Activated naive CD8-positive, alpha-beta T cell (primary cell): ENCODE results near the gene ZFYVE1.
A peak's percentile ranks its signal among the peaks of the same experiment; 100 is the strongest.
"Not testable (repeated sequence)": the region's sequence is repeated elsewhere in the genome, so short reads cannot be mapped to it uniquely, and the experiment has no call there.

ENCODE experiments used
- H3K27ac Mint-ChIP-seq: one replicate; pipeline ENCODE4 v1.8.0; 2021; ENCODE audit warnings: mixed read lengths
- H3K27me3 Mint-ChIP-seq: one replicate; pipeline ENCODE4 v1.8.0; 2021; ENCODE audit warnings: mixed read lengths
- H3K36me3 Mint-ChIP-seq: one replicate; pipeline ENCODE4 v1.8.0; 2021; ENCODE audit warnings: mixed read lengths
- H3K4me1 Mint-ChIP-seq: one replicate; pipeline ENCODE4 v1.8.0; 2021; ENCODE audit warnings: low read depth, mixed read lengths
- H3K4me3 Mint-ChIP-seq: one replicate; pipeline ENCODE4 v1.8.0; 2021; ENCODE audit warnings: mild to moderate bottlenecking, mixed read lengths
- H3K9me3 Mint-ChIP-seq: one replicate; pipeline ENCODE4 v1.8.0; 2021; ENCODE audit warnings: low read depth, mixed read lengths

ZFYVE1 gene

DNA sequence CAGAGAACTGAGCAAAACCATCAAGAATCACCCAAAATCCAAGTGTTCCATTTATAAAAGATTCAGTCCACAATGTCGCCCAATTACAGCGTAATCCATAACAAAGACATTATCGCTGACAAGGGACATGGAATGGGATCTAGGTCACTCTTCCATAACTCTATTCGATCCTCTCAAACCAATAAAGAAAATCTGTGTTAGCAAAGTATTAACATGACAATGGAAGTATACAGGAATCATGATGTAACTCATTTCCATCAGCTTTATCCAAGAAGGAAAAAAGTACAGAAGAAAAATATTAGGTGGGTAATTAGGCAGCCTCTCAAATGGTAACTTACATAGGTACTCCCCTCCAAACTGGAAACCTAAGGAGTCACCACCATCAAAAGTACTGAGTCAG is 4.9 kb downstream of the ZFYVE1 start:
- Mint-ChIP-seq H3K4me1 (peaks cover 49% of the 10 kb centered on the region), H3K36me3 (peaks cover 11% of the 10 kb centered on the region), H3K4me3 (peak overlapping the region; percentile 21)

DNA sequence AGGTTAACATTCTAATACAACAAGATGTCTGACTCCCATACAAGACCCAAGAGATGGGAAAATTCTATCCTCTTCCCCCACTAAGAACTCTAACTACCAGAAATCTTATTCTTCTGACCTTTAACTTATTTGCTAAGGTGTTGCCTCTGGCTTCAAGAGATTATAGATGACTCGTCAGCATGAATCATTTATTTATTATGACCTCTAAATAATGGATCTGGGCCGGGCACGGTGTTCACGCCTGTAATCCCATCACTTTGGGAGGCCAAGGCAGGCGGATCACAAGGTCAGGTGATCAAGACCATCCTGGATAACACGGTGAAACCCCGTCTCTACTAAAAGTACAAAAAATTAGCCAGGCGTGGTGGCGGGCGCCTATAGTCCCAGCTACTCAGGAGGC is 10.9 kb downstream of the ZFYVE1 start:
- not testable (repeated sequence) for H3K27me3 Mint-ChIP-seq, H3K27ac Mint-ChIP-seq, H3K36me3 Mint-ChIP-seq, H3K4me3 Mint-ChIP-seq, H3K9me3 Mint-ChIP-seq
- peaks cover 36% of the 10 kb centered on the region for H3K4me1 Mint-ChIP-seq

More for the DNA sequence above, 4.9 kb downstream of the ZFYVE1 start:
- H3K27ac Mint-ChIP-seq = no peak overlapping the region
- H3K27me3 Mint-ChIP-seq = no peaks in the 10 kb centered on the region
- no peaks in the 10 kb centered on the region for H3K9me3 Mint-ChIP-seq

DNA sequence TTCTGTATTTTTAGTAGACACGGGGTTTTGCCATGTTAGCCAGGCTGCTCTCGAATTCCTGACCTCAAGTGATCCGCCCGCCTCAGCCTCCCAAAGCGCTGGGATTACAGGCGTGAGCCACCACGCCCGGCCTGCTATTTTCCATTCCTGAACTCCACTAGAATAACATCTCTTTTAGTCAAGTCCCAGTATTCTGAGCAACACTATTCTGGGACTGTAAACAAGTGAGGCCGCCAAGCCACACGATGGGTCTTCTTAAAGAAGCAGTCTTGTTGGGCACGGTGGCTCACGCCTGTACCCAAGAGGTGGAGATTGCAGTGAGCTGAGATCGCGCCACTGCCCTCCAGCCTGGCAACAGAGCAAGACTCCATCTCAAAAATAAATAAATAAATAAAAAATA is 11.4 kb downstream of the ZFYVE1 start:
- H3K4me3 Mint-ChIP-seq, H3K27ac Mint-ChIP-seq, H3K27me3 Mint-ChIP-seq, H3K9me3 Mint-ChIP-seq, H3K36me3 Mint-ChIP-seq: not testable (repeated sequence)
- peaks cover 36% of the 10 kb centered on the region for H3K4me1 Mint-ChIP-seq

DNA sequence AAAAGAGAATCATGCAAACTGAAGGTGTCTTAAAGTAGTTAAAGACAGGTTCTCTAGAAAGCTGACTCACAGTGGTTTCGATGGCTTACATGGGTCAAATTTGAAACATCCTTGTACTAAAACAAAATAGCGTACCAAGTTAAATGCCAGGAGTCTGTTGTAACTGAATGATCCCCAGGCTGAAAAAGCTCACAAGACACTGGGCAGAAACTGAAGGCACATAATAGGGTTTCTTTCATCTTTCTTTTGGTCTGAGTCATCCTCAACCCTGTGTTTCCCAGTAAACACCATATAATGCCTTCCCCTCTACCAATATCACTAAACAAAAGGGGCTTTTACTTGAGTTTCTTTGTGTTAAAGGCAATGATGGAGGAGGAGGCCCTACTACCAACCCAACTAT is 12.8 kb downstream of the ZFYVE1 start:
- H3K9me3 Mint-ChIP-seq = no peaks in the 10 kb centered on the region
- no peak overlapping the region for H3K4me3 Mint-ChIP-seq
- peaks cover 14% of the 10 kb centered on the region for H3K36me3 Mint-ChIP-seq
- no peaks in the 10 kb centered on the region for H3K27me3 Mint-ChIP-seq
- H3K4me1 Mint-ChIP-seq = peaks cover 36% of the 10 kb centered on the region
- no peak overlapping the region for H3K27ac Mint-ChIP-seq

DNA sequence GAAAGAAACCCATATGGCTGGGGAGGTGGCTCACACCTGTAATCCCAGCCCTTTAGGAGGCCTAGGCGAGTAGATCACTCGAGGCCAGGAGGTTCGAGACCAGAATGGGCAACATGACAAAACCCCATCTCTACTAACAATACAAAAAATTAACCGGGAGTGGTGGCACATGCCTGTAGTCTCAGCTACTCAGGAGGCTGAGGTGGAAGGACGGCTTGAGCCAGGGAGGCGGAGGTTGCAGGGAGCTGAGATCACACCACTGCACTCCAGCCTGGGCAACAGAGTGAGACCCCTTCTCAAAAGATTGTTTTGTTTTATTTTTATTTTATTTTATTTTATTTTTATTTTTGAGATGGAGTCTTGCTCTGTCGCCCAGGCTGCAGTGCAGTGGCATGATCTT is 15.7 kb downstream of the ZFYVE1 start:
- not testable (repeated sequence) for H3K27me3 Mint-ChIP-seq, H3K27ac Mint-ChIP-seq, H3K9me3 Mint-ChIP-seq

DNA sequence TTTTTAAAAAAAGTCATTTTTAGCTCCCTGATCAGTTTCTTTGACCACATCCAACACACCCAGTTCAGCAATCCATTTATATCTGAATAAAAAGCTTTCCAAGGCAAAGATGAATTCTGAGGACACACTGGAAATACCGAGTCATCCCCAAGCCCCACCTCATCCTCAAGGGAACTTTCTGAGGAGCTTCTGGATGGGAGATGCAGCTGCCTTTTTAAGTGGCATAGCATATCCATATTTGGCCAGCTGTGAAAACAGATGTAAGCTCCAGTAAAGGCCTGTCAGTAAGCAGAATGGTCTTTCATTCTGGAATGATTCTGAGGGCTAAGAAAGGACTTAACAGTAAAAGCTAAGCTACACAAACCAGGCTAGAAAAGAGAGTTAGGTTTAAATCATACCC is 18.4 kb downstream of the ZFYVE1 start:
- Mint-ChIP-seq H3K36me3 (peaks cover 17% of the 10 kb centered on the region), H3K9me3 (no peaks in the 10 kb centered on the region), H3K4me1 (peaks cover 7% of the 10 kb centered on the region), H3K27me3 (no peaks in the 10 kb centered on the region), H3K27ac (no peak overlapping the region), H3K4me3 (no peak overlapping the region)

More for the DNA sequence above, 15.7 kb downstream of the ZFYVE1 start:
- Mint-ChIP-seq H3K4me1 (peaks cover 23% of the 10 kb centered on the region), H3K36me3 (peaks cover 23% of the 10 kb centered on the region)
- H3K4me3 Mint-ChIP-seq = not testable (repeated sequence)

DNA sequence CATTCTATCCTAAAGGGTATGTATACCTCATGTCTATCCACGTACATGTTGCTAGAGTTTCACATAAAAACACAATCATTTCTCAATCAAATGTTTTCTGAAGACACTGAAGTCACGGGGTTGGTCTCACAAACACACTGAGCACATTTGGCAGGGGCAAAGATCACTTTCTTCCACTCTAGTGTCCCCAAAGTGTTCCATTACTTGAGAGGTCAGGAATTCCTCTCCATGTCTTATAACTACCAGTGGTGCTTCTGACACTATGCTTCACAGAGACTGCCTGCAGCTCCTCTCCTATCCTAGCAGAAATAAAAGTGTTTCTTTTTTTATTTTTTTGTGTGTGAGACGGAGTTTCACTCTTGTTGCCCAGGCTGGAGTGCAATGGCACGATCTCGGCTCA is 19.1 kb downstream of the ZFYVE1 start:
- H3K4me3 Mint-ChIP-seq = no peak overlapping the region
- no peaks in the 10 kb centered on the region for H3K27me3 Mint-ChIP-seq
- peaks cover 16% of the 10 kb centered on the region for H3K36me3 Mint-ChIP-seq
- H3K27ac Mint-ChIP-seq = no peak overlapping the region
- H3K4me1 Mint-ChIP-seq = peaks cover 4% of the 10 kb centered on the region
- H3K9me3 Mint-ChIP-seq = no peaks in the 10 kb centered on the region

DNA sequence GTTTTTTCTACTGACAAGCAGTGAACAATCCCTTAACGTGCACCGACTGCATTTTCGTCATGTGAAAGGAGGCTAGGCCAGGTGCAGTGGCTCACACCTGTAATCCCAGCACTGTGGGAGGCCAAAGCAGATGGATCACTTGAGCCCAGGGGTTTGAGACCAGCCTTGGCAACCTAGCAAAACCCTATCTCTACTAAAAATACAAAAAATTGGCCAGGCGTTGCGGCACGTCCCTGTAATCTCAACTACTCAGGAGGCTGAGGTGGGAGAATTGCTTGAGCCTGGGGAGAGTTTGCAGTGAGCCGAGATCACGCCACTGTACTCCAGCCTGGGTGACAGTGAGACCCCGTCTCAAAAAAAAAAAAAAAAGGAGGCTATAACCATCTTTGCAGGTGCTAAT is 22.3 kb downstream of the ZFYVE1 start:
- H3K27me3 Mint-ChIP-seq, H3K4me3 Mint-ChIP-seq, H3K4me1 Mint-ChIP-seq, H3K9me3 Mint-ChIP-seq, H3K27ac Mint-ChIP-seq: not testable (repeated sequence)
- H3K36me3 Mint-ChIP-seq = peaks cover 14% of the 10 kb centered on the region

DNA sequence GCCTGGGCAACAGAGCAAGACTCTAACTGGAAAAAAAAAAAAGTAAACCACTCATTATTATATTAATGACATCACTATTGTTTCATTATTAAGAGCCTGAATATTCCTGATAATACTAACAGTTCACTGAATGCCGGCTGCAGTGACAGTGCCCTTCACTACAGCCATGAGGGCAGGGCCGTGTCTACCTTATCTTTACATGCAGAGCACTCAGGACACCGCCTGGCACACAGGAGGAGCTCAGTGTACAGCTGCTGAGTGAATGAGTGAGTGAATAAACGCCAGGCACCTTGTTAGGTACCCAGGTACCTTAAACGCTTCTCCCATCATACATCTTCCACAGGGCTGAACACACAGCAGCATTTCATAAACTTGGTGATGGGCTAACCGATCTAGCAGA is 23.2 kb downstream of the ZFYVE1 start:
- H3K27ac Mint-ChIP-seq = no peak overlapping the region
- peaks cover 7% of the 10 kb centered on the region for H3K4me1 Mint-ChIP-seq
- peaks cover 9% of the 10 kb centered on the region for H3K36me3 Mint-ChIP-seq

DNA sequence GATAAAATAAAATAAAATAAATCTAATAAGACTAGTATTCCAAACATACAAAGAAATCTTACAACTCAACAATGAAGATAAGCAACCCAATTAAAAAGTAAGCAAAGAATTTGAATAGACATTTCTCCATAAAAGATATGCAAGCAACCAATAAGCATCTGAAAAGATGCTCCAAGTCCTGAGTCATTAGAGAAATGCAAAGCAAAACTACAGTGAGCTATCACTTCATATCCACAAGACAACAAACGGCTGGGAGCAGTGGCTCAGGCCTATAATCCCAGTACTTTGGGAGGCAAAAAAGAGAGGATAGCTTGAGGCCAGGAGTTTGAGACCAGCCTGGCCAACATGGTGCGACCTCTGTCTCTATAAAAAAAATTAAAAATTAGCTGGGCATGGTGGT is 26.8 kb downstream of the ZFYVE1 start:
- H3K9me3 Mint-ChIP-seq = no peaks in the 10 kb centered on the region
- peaks cover 13% of the 10 kb centered on the region for H3K36me3 Mint-ChIP-seq
- peaks cover 10% of the 10 kb centered on the region for H3K4me1 Mint-ChIP-seq
- H3K4me3 Mint-ChIP-seq = no peak overlapping the region
- H3K27me3 Mint-ChIP-seq = no peaks in the 10 kb centered on the region
- H3K27ac Mint-ChIP-seq = no peak overlapping the region

More for the DNA sequence above, 23.2 kb downstream of the ZFYVE1 start:
- Mint-ChIP-seq H3K27me3 (no peaks in the 10 kb centered on the region), H3K4me3 (no peak overlapping the region), H3K9me3 (no peaks in the 10 kb centered on the region)

DNA sequence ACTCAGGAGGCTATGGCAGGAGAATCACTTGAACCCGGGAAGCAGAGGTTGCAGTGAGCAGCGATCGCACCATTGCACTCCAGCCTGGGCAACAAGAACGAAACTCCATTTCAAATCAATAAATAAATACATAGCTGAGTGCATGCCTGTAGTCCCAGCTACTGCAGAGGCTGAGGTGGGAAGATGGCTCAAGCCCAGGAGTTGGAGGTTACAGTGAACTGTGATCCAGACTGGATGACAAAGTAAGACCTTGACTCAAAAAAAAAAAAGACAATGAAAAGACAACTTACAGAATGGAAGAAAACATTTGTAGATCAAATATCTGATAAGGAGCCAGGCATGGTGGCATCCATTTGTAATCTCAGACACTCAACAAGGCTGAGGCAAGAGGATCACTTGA is 27.6 kb downstream of the ZFYVE1 start:
- no peak overlapping the region for H3K27ac Mint-ChIP-seq
- peaks cover 16% of the 10 kb centered on the region for H3K36me3 Mint-ChIP-seq
- peaks cover 8% of the 10 kb centered on the region for H3K4me1 Mint-ChIP-seq
- H3K4me3 Mint-ChIP-seq = no peak overlapping the region
- H3K9me3 Mint-ChIP-seq = no peaks in the 10 kb centered on the region
- no peaks in the 10 kb centered on the region for H3K27me3 Mint-ChIP-seq

DNA sequence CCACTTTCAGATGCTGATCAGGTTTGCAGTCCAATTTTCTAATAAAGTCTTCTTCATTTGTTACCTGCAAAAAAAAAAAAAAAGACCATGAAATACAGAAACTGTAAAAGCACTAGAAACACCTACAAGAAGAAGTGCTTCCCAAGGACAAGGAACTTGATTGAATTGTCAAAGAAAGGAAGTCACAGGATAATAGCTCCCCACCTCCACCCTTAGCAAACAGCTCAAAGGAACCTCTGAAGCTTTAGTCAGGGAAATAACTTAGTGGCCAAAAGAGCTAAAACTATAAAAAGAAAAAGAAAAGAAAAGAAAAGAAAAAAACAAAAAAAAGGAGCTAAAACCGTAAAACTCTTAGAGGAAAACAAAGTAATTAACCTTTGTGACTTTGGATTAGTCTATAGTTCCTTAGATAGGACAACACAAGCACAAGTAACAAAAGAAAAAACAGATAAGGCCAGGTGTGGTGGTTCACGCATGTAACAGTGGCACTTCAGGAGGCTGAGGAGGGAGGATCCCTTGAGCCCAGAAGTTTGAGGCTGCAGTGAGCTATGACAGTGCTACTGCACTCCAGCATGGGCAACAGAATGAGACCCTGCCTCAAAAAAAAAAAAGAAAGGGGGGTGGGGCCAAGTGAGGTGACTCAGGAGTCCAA is 28.5 kb downstream of the ZFYVE1 start:
- H3K27me3 Mint-ChIP-seq = no peaks in the 10 kb centered on the region
- no peaks in the 10 kb centered on the region for H3K9me3 Mint-ChIP-seq
- H3K36me3 Mint-ChIP-seq = peaks cover 17% of the 10 kb centered on the region
- H3K4me3 Mint-ChIP-seq = no peak overlapping the region
- H3K27ac Mint-ChIP-seq = no peak overlapping the region
- H3K4me1 Mint-ChIP-seq = peaks cover 8% of the 10 kb centered on the region

DNA sequence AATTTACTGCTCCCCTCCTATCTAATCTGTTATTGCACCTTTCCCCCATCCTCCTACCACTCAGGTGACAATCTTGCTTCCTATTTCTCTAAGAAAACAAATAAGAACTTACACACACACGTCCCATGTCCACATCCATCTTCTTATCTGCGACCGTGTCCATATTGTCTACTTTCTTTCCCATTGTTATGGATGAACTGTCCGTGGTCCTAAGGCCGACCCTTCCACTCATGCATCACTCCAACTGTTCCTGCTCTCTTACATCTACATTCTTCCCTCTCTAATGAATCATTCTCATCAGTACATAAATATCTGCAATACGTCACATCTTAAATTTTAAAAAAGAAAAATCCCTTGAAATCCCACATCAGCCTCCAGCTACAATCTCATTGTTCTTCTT is 30.0 kb downstream of the ZFYVE1 start:
- H3K27ac Mint-ChIP-seq = no peak overlapping the region
- peaks cover 17% of the 10 kb centered on the region for H3K36me3 Mint-ChIP-seq

DNA sequence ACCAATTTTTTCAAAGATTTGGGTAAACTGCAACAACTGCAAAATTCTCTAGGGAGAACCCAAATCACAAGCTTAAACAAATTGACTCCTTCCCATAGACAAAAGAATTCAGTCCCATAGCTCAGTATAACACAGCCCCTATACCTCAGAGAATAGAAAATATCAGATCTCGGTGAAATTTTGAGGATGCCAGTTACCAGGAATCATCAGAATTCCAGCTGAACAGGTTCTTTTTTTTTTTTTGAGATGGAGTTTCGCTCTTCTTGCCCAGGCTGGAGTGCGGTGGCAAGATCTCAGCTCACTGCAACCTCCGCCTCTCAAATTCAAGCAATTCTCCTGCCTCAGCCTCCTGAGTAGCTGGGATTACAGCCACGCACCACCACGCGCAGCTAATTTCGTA is 36.7 kb downstream of the ZFYVE1 start:
- Mint-ChIP-seq H3K27me3 (no peaks in the 10 kb centered on the region), H3K36me3 (peaks cover 9% of the 10 kb centered on the region), H3K4me3 (no peak overlapping the region), H3K4me1 (no peaks in the 10 kb centered on the region), H3K9me3 (no peaks in the 10 kb centered on the region), H3K27ac (no peak overlapping the region)

More for the DNA sequence above, 30.0 kb downstream of the ZFYVE1 start:
- H3K9me3 Mint-ChIP-seq = no peaks in the 10 kb centered on the region
- H3K27me3 Mint-ChIP-seq = no peaks in the 10 kb centered on the region
- no peak overlapping the region for H3K4me3 Mint-ChIP-seq
- H3K4me1 Mint-ChIP-seq = peaks cover 8% of the 10 kb centered on the region

DNA sequence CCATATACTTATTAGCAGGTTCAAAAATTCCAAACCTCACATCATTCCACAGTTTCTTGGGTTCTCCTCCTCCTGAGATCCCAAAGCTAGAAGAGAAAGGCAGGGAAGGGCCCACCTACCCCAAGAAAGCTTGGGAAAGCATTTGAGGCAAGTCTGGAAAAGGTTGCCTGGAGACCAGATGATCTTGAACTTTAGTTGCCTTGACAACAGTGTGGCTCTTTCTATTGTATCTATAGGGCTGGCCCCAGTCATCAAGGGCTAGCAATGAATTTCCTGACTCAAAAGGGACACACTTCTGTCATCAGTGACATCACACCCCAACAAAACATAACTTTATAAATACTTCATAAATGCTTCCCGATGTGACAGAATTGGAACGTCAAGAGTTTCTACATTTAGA is 40.0 kb downstream of the ZFYVE1 start:
- no peak overlapping the region for H3K4me3 Mint-ChIP-seq
- H3K36me3 Mint-ChIP-seq = peaks cover 16% of the 10 kb centered on the region
- H3K9me3 Mint-ChIP-seq = no peaks in the 10 kb centered on the region
- H3K4me1 Mint-ChIP-seq = no peaks in the 10 kb centered on the region
- no peak overlapping the region for H3K27ac Mint-ChIP-seq
- H3K27me3 Mint-ChIP-seq = no peaks in the 10 kb centered on the region

DNA sequence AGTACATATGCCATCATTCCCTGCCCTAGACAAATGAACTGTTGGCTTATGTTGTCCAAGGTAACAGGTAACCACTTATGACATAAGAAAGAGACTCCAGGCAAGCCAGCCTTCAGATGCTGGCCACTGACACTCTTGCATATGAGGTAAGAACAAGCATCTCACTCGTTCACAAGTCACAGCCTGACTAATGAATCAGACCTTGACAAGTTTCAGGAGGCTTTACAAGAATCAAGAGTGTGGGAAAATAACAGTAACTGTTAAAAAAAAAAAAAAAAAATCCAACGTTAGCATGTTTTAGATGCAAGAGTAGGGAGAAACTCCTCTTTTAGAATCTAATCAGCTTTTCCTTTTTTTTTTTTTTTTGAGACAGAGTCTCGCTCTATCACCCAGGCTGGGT is 40.7 kb downstream of the ZFYVE1 start:
- no peaks in the 10 kb centered on the region for H3K27me3 Mint-ChIP-seq
- H3K36me3 Mint-ChIP-seq = peaks cover 16% of the 10 kb centered on the region
- no peaks in the 10 kb centered on the region for H3K9me3 Mint-ChIP-seq
- no peaks in the 10 kb centered on the region for H3K4me1 Mint-ChIP-seq
- peak overlapping the region; percentile 34 for H3K27ac Mint-ChIP-seq
- no peak overlapping the region for H3K4me3 Mint-ChIP-seq
